ENCODE measurements around the gene WSCD2.

- no peak for TF ChIP-seq CTCF (IDR thresholded peaks at IDR 0.05; ENCODE audit: insufficient read depth, low read length)
- TF ChIP-seq POLR2AphosphoS5 (IDR thresholded peaks at IDR 0.05; ENCODE audit: low read depth), result no peak
- TF ChIP-seq REST (IDR thresholded peaks at IDR 0.05; ENCODE audit: insufficient replicate concordance, low read depth), result no peak
- TF ChIP-seq SPI1 (IDR thresholded peaks at IDR 0.05; ENCODE audit: borderline replicate concordance, low read depth), result no peak
- no peak for TF ChIP-seq GABPA (IDR thresholded peaks at IDR 0.05; ENCODE audit: low read depth)
These were observed 140.1 kb downstream of the WSCD2 start for GRCh38 chr12:108269224-108269623.

Data from HL-60 (cell line).